ENCODE measurements around the gene EEFSEC.

Gene EEFSEC

GRCh38 chr3:128372707-128373533 is 219.6 kb downstream of the EEFSEC start:
- Mint-ChIP-seq H3K9me3 (no peaks in the 10 kb centered on the region), H3K4me3 (no peak overlapping the region), H3K36me3 (peaks cover 8% of the 10 kb centered on the region), H3K27me3 (no peaks in the 10 kb centered on the region), H3K27ac (no peak overlapping the region), H3K4me1 (peaks cover 47% of the 10 kb centered on the region)
- ATAC-seq (ENCODE audit: low read depth), result no peak
- no peak for DNase-seq (ENCODE audit: low spot score in 2 of 2)

DNA sequence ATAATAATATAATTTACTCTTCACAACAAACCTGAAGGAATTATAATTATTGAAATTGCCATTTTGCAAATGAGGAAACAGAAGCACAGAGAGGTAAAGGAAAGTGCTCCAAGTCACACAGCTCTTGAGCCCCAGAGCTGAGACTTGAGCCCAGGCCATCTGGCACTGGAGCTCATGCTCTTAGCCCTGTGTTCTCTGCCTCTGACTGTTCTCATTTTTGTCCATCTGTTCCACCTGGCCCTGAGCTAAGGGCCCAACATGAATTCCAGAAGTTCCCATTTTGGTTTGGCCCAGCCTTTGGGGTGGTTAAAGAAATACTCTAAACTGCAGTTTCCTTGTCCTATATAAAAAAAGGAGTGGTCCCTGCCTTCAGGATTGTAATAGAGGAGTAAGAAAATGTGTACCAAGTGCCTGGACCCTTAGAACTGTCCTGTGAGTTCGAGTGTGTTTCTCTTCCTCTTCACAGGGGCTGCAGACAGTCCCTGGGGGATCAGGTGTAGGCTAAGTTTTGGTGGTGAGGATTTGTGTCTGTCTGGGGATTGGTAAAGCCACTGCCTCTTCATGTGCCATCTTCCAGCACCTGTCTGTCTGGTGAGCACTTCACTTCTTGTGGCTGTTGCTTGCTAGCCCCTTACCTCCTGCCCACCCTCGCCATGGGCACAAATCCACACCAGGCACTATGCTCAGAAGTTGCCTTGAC is 221.6 kb downstream of the EEFSEC start:
- H3K9me3 Mint-ChIP-seq, result no peaks in the 10 kb centered on the region
- peaks cover 8% of the 10 kb centered on the region for H3K36me3 Mint-ChIP-seq
- no peak overlapping the region for H3K4me3 Mint-ChIP-seq
- peak; percentile 75 for ATAC-seq (ENCODE audit: low read depth)
- H3K27me3 Mint-ChIP-seq, result no peaks in the 10 kb centered on the region
- DNase-seq (ENCODE audit: low spot score in 2 of 2), result no peak
- H3K4me1 Mint-ChIP-seq, result peaks cover 41% of the 10 kb centered on the region
- no peak overlapping the region for H3K27ac Mint-ChIP-seq

- no peak for DNase-seq (ENCODE audit: low spot score in 2 of 2)
- no peaks in the 10 kb centered on the region for H3K27me3 Mint-ChIP-seq
- ATAC-seq (ENCODE audit: low read depth), result no peak
- H3K4me3 Mint-ChIP-seq, result no peak overlapping the region
- no peak overlapping the region for H3K27ac Mint-ChIP-seq
- peaks cover 31% of the 10 kb centered on the region for H3K4me1 Mint-ChIP-seq
- H3K9me3 Mint-ChIP-seq, result no peaks in the 10 kb centered on the region
- peaks cover 8% of the 10 kb centered on the region for H3K36me3 Mint-ChIP-seq
These were observed 223.2 kb downstream of the EEFSEC start for GRCh38 chr3:128376516-128376915.

- no peaks in the 10 kb centered on the region for H3K27me3 Mint-ChIP-seq
- H3K36me3 Mint-ChIP-seq, result peaks cover 7% of the 10 kb centered on the region
- no peak overlapping the region for H3K4me3 Mint-ChIP-seq
- H3K9me3 Mint-ChIP-seq, result no peaks in the 10 kb centered on the region
- H3K4me1 Mint-ChIP-seq, result peaks cover 20% of the 10 kb centered on the region
- no peak for DNase-seq (ENCODE audit: low spot score in 2 of 2)
- ATAC-seq (ENCODE audit: low read depth), result no peak
- H3K27ac Mint-ChIP-seq, result no peak overlapping the region
These were observed 225.5 kb downstream of the EEFSEC start for GRCh38 chr3:128378631-128379347.

DNA sequence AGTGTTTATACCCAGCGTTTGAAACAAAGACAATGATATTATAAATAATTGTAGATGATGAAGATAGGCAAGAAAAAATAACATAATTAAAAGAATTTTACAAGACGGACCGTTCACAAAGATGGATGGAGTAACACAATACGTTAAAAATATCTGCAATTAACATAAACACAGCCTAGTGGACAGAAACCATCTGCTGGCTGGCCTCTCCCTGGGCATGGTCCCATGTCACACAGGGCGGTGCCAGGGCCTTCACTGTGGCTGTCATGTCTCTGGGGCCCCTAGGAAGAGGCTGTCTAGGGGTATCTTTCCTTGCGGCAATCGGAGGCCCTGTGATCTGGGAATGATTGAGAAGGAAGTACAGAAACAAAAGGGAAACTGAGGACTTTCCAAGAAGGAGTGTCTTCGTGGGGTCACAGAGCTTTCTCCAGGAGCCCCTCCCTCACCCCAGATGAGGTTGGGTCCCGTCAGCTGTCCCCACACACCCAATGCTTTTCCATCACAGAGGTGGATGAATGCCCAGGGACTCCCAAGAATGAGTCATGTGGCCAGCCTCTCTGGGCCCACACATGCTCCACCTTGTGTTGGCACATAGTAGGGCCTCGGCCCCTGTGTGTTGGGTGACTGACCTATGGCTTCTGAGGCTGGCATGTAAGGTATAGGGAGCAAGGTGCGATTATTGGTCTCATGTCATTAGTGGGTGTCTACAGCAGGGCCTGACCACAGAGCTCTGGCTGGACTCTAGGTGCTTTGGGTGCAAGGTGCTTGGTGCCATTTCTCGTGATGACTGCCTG is 226.3 kb downstream of the EEFSEC start:
- H3K4me3 Mint-ChIP-seq, result no peak overlapping the region
- no peak for DNase-seq (ENCODE audit: low spot score in 2 of 2)
- peaks cover 11% of the 10 kb centered on the region for H3K36me3 Mint-ChIP-seq
- H3K27me3 Mint-ChIP-seq, result no peaks in the 10 kb centered on the region
- no peaks in the 10 kb centered on the region for H3K9me3 Mint-ChIP-seq
- peaks cover 15% of the 10 kb centered on the region for H3K4me1 Mint-ChIP-seq
- no peak for ATAC-seq (ENCODE audit: low read depth)
- no peak overlapping the region for H3K27ac Mint-ChIP-seq

GRCh38 chr3:128380295-128380694 is 227.0 kb downstream of the EEFSEC start:
- H3K4me1 Mint-ChIP-seq, result peaks cover 8% of the 10 kb centered on the region
- no peak for ATAC-seq (ENCODE audit: low read depth)
- no peaks in the 10 kb centered on the region for H3K9me3 Mint-ChIP-seq
- no peak for DNase-seq (ENCODE audit: low spot score in 2 of 2)
- peaks cover 11% of the 10 kb centered on the region for H3K36me3 Mint-ChIP-seq
- H3K27ac Mint-ChIP-seq, result no peak overlapping the region
- no peaks in the 10 kb centered on the region for H3K27me3 Mint-ChIP-seq
- H3K4me3 Mint-ChIP-seq, result no peak overlapping the region

- ATAC-seq (ENCODE audit: low read depth), result no peak
These were observed 227.4 kb downstream of the EEFSEC start for GRCh38 chr3:128380719-128381118.

DNA sequence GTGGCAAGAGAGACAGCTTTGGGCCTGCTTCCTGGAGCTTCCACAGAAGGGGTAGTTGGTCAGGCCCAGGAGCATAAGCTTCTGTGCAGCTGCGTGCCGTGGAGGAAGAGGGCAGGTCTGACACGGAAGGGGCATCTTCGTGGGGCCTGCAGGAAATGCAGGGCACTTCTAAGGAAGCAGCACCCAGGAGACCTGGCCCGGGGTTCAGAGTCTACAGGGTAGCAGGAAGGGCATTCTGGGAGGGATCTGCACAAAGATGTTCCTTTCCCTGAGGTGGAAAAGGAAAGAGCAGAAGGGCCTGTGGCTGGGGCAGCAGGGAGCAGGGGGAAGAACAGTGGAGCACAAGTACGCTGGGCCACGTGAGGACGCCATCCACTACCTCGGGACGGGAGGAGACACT is 228.3 kb downstream of the EEFSEC start:
- Mint-ChIP-seq H3K9me3 (no peaks in the 10 kb centered on the region), H3K27me3 (no peaks in the 10 kb centered on the region), H3K36me3 (peaks cover 12% of the 10 kb centered on the region), H3K4me3 (no peak overlapping the region), H3K4me1 (peaks cover 4% of the 10 kb centered on the region), H3K27ac (no peak overlapping the region)
- ATAC-seq (ENCODE audit: low read depth) (no peak), DNase-seq (ENCODE audit: low spot score in 2 of 2) (no peak)

More at GRCh38 chr3:128380719-128381118, 227.4 kb downstream of the EEFSEC start:
- H3K9me3 Mint-ChIP-seq, result no peaks in the 10 kb centered on the region
- no peaks in the 10 kb centered on the region for H3K27me3 Mint-ChIP-seq
- H3K36me3 Mint-ChIP-seq, result peaks cover 10% of the 10 kb centered on the region
- H3K4me3 Mint-ChIP-seq, result no peak overlapping the region
- H3K4me1 Mint-ChIP-seq, result peaks cover 4% of the 10 kb centered on the region
- DNase-seq (ENCODE audit: low spot score in 2 of 2), result no peak
- no peak overlapping the region for H3K27ac Mint-ChIP-seq

DNA sequence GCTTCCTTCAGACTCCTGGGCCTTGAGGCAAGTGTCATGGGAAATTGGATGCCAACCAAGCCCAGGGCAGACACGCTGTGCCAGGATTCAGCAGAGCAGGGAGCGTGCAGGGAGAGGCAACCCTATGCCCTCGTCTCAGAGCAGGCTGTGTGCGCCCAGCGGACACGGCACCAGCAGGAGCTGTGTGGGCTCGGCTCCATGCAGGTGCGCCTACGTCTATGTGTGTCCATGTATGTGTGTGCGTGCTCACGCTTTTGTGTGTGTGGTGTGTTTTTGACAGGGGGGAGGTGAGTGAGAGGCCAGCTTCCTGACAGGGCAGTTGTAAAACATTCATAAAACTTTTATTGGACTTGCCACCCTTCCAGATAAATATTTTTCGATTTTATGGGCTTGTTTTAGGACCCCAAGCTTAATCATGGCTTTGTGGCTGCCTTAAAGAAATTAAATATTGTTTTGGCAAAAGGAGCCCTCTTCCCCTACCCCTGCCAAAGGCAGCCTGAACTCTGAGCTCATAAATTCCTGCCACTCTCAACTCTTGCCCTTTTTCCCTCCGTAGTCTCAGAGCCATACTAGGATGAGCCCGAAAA is 229.0 kb downstream of the EEFSEC start:
- no peaks in the 10 kb centered on the region for H3K9me3 Mint-ChIP-seq
- DNase-seq (ENCODE audit: low spot score in 2 of 2) (no peak), ATAC-seq (ENCODE audit: low read depth) (no peak)
- H3K4me1 Mint-ChIP-seq, result peaks cover 4% of the 10 kb centered on the region
- no peak overlapping the region for H3K27ac Mint-ChIP-seq
- H3K27me3 Mint-ChIP-seq, result no peaks in the 10 kb centered on the region
- no peak overlapping the region for H3K4me3 Mint-ChIP-seq
- peaks cover 14% of the 10 kb centered on the region for H3K36me3 Mint-ChIP-seq

DNA sequence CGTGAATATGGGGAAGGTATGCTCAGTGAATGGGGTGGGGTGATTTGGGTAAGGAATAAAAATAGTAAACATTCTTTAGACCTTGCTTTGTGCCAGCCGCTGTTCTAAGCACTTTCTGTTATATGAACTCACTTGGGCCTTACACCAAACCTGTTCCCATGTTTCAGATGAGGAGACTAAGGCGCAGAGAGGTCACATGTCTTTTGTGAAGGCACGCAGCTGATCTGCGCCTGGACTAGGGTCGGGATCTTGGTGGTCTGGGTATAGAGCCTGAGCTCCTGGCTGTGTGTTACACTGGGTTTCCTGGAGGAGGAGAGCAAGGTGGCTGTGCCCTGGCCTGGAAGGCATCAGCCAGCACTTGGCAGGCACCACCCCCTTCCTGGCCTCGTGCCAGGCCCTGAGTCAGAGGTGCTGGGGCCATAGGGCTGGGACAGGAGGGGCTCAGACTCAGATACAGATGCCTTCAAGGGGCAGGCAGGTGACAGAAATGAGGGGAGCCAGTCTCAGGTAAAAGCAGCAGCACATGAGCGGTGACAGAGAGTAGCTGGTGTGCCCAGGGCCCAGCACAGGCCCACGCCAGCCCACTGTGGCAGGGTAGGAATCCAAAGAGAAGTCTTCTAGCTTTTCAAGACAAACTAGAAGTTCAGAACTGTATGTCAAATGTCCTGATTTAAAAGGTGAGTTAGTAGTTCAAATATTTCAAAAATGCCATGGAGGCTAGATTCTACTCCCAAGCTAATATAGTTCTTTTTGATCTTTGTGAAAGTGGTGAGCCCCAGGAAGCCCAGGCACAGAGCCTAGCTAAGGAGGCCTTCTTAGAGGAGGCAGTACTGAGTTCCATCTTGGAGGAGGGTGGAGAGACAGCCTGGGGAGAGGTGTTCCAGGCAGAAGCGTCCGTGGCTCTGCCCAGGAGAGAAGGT is 230.3 kb downstream of the EEFSEC start:
- no peaks in the 10 kb centered on the region for H3K27me3 Mint-ChIP-seq
- ATAC-seq (ENCODE audit: low read depth) (no peak), DNase-seq (ENCODE audit: low spot score in 2 of 2) (no peak)
- no peak overlapping the region for H3K27ac Mint-ChIP-seq
- H3K9me3 Mint-ChIP-seq, result no peaks in the 10 kb centered on the region
- no peak overlapping the region for H3K4me3 Mint-ChIP-seq
- H3K4me1 Mint-ChIP-seq, result no peaks in the 10 kb centered on the region
- peaks cover 13% of the 10 kb centered on the region for H3K36me3 Mint-ChIP-seq

DNA sequence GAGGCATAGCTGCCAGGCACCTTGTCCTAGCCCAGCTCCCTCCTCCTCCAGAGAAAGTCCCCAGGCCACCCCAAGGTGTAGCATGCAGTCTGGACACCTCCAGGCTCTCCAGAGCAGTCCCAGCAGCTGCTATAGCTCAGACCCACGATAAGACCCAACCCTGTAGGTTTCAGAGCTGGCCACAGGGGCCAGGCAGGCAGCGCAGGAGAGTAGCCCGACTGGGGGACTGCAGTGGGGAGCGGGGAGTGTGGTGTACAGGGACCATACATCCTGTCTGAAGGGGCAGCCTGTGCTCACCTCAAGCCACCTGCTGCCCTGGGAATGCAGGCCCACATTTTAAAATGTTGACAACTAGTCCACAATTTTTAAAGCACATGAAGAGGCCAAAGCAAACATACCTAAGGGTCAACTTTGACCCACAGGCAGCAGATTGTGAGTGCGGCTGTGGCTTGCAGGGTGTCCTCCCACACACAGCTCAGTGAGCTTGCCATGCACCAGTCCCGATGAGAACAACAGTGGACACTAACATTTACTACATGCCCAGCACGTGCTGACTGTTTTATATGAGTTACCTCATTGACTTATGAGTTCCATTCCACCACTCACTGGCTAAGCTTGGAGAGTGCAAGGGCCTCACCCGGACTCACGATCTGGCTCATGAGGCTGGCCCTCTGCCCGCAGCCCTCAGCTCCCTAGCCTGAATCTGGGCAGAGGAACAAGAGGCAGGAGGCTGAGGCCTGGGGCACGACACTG is 232.0 kb downstream of the EEFSEC start:
- Mint-ChIP-seq H3K9me3 (no peaks in the 10 kb centered on the region), H3K27ac (no peak overlapping the region), H3K4me3 (no peak overlapping the region), H3K27me3 (no peaks in the 10 kb centered on the region), H3K4me1 (no peaks in the 10 kb centered on the region), H3K36me3 (peaks cover 15% of the 10 kb centered on the region)
- DNase-seq (ENCODE audit: low spot score in 2 of 2), result no peak
- ATAC-seq (ENCODE audit: low read depth), result no peak

DNA sequence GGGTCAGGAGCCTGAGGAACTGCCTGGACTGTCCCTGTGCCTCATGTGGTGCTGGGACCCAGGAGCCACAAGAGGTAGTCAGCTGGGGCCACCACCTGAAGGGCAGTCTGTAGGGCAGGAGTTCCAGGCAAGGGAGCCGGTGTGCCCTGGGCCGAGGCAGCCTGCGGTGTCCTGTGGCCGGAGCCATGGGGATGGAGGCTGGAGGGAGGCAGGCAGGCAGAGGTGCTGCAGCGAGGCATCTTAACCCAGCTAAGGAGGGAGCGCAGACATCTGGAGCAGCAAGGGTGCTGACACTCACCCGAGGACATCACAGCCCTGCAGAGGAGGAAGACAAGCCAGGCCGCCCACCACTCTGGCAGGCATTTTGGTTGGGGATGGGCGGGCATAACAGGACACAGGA is 235.7 kb downstream of the EEFSEC start:
- H3K27me3 Mint-ChIP-seq, result no peaks in the 10 kb centered on the region
- ATAC-seq (ENCODE audit: low read depth) (no peak), DNase-seq (ENCODE audit: low spot score in 2 of 2) (no peak)
- peaks cover 16% of the 10 kb centered on the region for H3K36me3 Mint-ChIP-seq
- H3K4me1 Mint-ChIP-seq, result peaks cover 4% of the 10 kb centered on the region
- H3K27ac Mint-ChIP-seq, result no peak overlapping the region
- H3K9me3 Mint-ChIP-seq, result no peaks in the 10 kb centered on the region
- no peak overlapping the region for H3K4me3 Mint-ChIP-seq
